ENCODE measurements around the gene CCDC85C. TPM values are rescaled to one million over a fixed set of nuclear protein-coding genes. Genes with fewer than 3 reads are reported as not detected.

Gene CCDC85C
- total and polyA plus RNA-seq, 10 donors = 1.6 to 12.4 (median 8.1) TPM

- Histone ChIP-seq H3K9me3 (no peaks in the 10 kb centered on the region), H3K4me1 (peaks cover 27 to 83% (median 54%) of the 10 kb centered on the region in 6 donors), H3K36me3 (no peaks in the 10 kb centered on the region), H3K27ac (no peak overlapping the region), H3K27me3 (replicated peaks in 1 of 7) (no peaks in the 10 kb centered on the region), H3K4me3 (no peak overlapping the region)
- intact Hi-C loops (cut with DNase I; ENCODE audit: low total_unique reads) = no loop called here
- 75 to 84% (median 82%) methylated on average over 4 of the region's 4 CpGs for WGBS, 5 donors
- TF ChIP-seq CTCF (IDR thresholded peaks at IDR 0.05 in 8 of 11, conservative IDR thresholded peaks at IDR 0.05 in 3 of 11) = no peak
- no peak for TF ChIP-seq POLR2A (IDR thresholded peaks at IDR 0.05)
- no peak for TF ChIP-seq POLR2AphosphoS5 (IDR thresholded peaks at IDR 0.05)
- no peak for DNase-seq
Observed at GRCh38 chr14:99478128-99478527, 125.9 kb downstream of the CCDC85C start.

GRCh38 chr14:99476864-99477263 lies 127.1 kb downstream of the CCDC85C start:
- no peaks in the 10 kb centered on the region for H3K9me3 ChIP-seq
- H3K4me3 ChIP-seq = no peak overlapping the region
- 29 to 47% (median 40%) methylated on average over 1 of the region's 1 CpG for WGBS, 5 donors
- peak overlapping the region in 1 of 8 donors; percentile 14 for H3K27ac ChIP-seq
- no peak for DNase-seq
- intact Hi-C loops (cut with DNase I; ENCODE audit: low total_unique reads) = no loop called here
- H3K4me1 ChIP-seq = peaks cover 15 to 81% (median 43%) of the 10 kb centered on the region in 6 donors
- H3K36me3 ChIP-seq = no peaks in the 10 kb centered on the region
- TF ChIP-seq POLR2AphosphoS5 (IDR thresholded peaks at IDR 0.05) (no peak), CTCF (IDR thresholded peaks at IDR 0.05 in 8 of 11, conservative IDR thresholded peaks at IDR 0.05 in 3 of 11) (no peak)
- H3K27me3 ChIP-seq (replicated peaks in 1 of 7) = no peaks in the 10 kb centered on the region

- 87 to 97% (median 90%) methylated on average over 2 of the region's 2 CpGs for WGBS, 5 donors
Observed at GRCh38 chr14:99475660-99476059, 128.3 kb downstream of the CCDC85C start.

GRCh38 chr14:99475179-99475578 lies 128.8 kb downstream of the CCDC85C start:
- Histone ChIP-seq H3K27me3 (replicated peaks in 1 of 7) (no peaks in the 10 kb centered on the region), H3K27ac (no peak overlapping the region), H3K9me3 (no peaks in the 10 kb centered on the region), H3K36me3 (no peaks in the 10 kb centered on the region), H3K4me1 (peaks cover 15 to 93% (median 49%) of the 10 kb centered on the region in 6 donors), H3K4me3 (no peak overlapping the region)
- no peak for DNase-seq
- intact Hi-C loops (cut with DNase I; ENCODE audit: low total_unique reads) = no loop called here
- 74 to 90% (median 88%) methylated on average over 9 of the region's 9 CpGs for WGBS, 5 donors
- TF ChIP-seq POLR2A (IDR thresholded peaks at IDR 0.05) (no peak), CTCF (IDR thresholded peaks at IDR 0.05 in 8 of 11, conservative IDR thresholded peaks at IDR 0.05 in 3 of 11) (no peak), POLR2AphosphoS5 (IDR thresholded peaks at IDR 0.05) (no peak)

More at GRCh38 chr14:99475660-99476059, 128.3 kb downstream of the CCDC85C start:
- intact Hi-C loops (cut with DNase I; ENCODE audit: low total_unique reads) = no loop called here
- Histone ChIP-seq H3K4me1 (peaks cover 15 to 91% (median 47%) of the 10 kb centered on the region in 6 donors), H3K27ac (no peak overlapping the region), H3K36me3 (no peaks in the 10 kb centered on the region), H3K4me3 (no peak overlapping the region), H3K9me3 (no peaks in the 10 kb centered on the region), H3K27me3 (replicated peaks in 1 of 7) (no peaks in the 10 kb centered on the region)
- DNase-seq = no peak
- TF ChIP-seq CTCF (IDR thresholded peaks at IDR 0.05 in 8 of 11, conservative IDR thresholded peaks at IDR 0.05 in 3 of 11) (no peak), POLR2AphosphoS5 (IDR thresholded peaks at IDR 0.05) (no peak), POLR2A (IDR thresholded peaks at IDR 0.05) (no peak)

All from spleen (tissue), 11 donors.